Measurements from ENCODE around the gene POLG2.
"Not testable (repeated sequence)": the region's sequence is repeated elsewhere in the genome, so short reads cannot be mapped to it uniquely, and the experiment has no call there.

The POLG2 gene

GRCh38 chr17:64484380-64484779, 12.5 kb downstream of the POLG2 start:
- DNase-seq (ENCODE audit: low spot score) = no peak

- DNase-seq (ENCODE audit: low spot score) = no peak
These were observed 15.9 kb downstream of the POLG2 start for GRCh38 chr17:64480951-64481350.

DNA sequence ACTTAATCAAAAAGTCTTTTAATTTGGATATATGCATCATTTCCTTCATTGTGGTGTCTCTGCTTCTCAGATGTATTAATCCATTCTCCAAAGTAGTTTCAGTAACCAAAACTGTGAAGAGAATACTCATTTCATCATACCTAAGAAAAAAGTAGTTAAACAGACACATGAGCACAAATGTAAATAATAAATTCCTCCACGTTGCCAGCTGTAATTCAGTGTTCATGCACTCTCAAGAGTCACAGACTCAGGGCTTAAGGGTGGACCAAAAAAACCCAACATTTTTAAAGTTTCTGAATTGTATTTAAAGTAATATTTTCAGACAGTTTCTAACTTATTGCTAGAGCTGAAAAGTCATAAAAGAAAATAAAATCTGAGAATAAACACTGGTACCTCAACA, 19.0 kb downstream of the POLG2 start:
- no peak for DNase-seq (ENCODE audit: low spot score)

DNA sequence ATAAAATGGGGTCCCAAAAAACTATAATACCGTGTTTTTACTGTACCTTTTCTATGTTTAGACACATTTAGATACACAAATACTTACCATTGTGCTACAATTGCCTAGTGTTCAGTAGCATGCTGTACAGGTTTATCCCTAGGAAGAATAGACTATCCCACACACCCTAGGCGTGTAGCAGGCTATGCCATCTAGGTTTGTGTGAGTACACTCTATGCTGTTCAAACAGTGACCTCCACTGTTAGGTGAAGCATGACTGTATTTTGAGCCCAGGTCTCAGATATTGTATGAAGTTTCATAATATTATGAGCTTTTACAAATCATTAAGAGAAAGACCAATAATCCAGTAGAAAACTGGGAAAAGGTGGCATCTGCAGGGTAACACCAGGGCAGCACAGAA, 24.3 kb downstream of the POLG2 start:
- DNase-seq (ENCODE audit: low spot score) = no peak

DNA sequence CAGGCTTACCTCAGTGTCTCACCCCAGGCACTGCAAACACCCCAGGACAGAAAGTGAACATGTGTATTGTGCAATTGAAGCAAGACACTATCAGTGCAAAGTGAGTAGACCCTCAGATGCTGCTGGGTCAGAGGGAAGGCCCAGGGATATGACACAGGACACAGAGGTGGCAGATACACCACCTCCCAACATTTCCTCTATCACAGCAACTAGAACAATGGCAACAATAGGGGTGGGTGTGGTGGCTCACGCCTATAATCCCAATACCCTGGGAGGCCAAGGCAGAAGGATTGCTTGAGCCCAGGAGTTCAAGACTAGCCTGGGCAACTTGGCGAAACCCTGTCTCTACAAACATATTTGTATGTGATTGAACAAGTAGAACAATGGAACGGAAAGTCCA, 25.4 kb downstream of the POLG2 start:
- no peak for DNase-seq (ENCODE audit: low spot score)

GRCh38 chr17:64470625-64471024, 26.2 kb downstream of the POLG2 start:
- no peak for DNase-seq (ENCODE audit: low spot score)

DNA sequence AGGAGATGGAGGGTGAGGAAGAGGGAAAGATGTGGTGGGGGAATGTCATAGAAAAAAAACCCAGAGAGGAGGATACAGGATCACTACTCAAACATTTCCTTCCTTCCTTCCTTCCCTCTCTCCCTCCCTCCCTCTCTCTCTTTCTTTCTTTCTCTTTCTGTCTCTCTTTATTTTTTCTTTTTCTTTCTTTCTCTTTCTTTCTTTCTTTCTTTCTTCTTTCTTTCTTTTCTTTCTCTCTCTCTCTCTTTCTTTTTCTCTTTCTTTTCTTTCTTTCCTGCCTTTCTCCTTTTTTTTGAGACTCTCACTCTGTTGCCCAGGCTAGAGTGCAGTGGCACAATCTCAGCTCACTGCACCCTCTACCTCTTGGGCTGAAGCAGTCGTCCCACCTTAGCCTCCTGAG, 30.0 kb downstream of the POLG2 start:
- DNase-seq (ENCODE audit: low spot score) = not testable (repeated sequence)

GRCh38 chr17:64466019-64466735, 30.7 kb downstream of the POLG2 start:
- DNase-seq (ENCODE audit: low spot score) = no peak

DNA sequence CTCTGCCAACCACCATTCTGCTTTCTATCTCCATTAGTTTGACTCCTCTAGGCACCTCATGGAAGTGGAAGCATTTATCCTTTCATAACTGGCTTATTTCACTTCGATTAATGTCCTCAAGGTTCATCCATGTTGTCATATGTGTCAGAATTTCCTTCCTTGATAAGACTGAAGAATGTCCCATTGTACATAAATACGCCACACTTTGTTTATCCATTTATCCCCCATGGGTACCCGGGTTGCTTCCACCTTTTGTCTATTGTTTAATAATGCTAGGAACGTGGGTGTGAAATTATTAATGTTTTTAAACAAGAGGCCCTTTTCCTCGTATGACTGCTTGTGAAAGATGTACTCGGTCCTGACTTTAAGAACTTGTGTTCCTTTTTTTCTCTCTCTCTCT, 35.1 kb downstream of the POLG2 start:
- no peak for DNase-seq (ENCODE audit: low spot score)

GRCh38 chr17:64460955-64461354, 35.9 kb downstream of the POLG2 start:
- no peak for DNase-seq (ENCODE audit: low spot score)

- DNase-seq (ENCODE audit: low spot score) = not testable (repeated sequence)
These were observed 37.0 kb downstream of the POLG2 start for GRCh38 chr17:64459818-64460217.

DNA sequence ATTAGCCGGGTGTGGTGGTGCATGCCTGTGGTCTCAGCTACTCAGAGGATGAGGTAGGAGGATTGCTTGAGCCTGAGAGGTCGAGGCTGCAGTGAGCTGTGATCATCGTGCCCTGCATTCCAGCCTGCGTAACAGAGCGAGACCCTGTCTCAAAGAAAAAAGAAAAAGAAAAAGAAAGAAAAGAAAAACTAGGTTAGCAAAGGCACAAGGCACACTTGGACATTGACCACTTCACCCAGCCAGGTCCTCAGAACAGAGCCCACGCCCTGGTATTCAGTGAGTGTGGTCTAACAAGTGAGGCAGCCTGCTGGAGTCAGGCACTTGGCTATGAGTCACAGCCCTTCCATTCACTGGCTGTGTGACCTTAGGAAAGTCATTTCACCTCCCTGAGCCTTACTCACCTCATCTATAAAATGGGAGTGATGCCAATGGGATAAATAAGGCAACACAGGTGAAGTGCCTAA, 37.5 kb downstream of the POLG2 start:
- no peak for DNase-seq (ENCODE audit: low spot score)

- no peak for DNase-seq (ENCODE audit: low spot score)
These were observed 38.1 kb downstream of the POLG2 start for GRCh38 chr17:64458756-64459155.

DNA sequence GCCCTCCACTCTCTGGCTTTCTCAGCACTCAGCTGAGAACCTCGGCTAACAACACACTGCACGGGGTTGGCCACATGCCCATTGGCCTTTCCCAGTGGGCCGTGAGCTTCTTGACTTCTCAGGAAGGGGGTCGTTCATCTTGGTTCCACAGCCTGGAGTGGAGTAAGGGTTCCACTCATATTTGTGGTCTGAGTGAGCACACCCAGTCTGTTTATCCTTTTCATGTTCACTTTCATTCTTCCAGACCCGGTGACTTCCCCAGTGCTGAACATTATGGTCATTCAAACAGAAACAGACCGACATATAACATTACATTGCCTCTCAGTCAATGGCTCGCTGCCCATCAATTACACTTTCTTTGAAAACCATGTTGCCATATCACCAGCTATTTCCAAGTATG, 39.7 kb downstream of the POLG2 start:
- DNase-seq (ENCODE audit: low spot score) = no peak

- peak; percentile 13 for DNase-seq (ENCODE audit: low spot score)
These were observed 40.6 kb downstream of the POLG2 start for GRCh38 chr17:64455993-64456885.

GRCh38 chr17:64449545-64449944, 47.3 kb downstream of the POLG2 start:
- no peak for DNase-seq (ENCODE audit: low spot score)

- DNase-seq (ENCODE audit: low spot score) = no peak
These were observed 48.0 kb downstream of the POLG2 start, which contains the start of gene MILR1 for GRCh38 chr17:64448665-64449512. Gene MILR1, plus strand, starts transcription at chr17:64449115. Its CDS starts 54 bp downstream, at chr17:64449169.

- peak; percentile 69 for DNase-seq (ENCODE audit: low spot score)
These were observed 49.3 kb downstream of the POLG2 start for GRCh38 chr17:64447526-64447925.

GRCh38 chr17:64443086-64443760, 53.6 kb downstream of the POLG2 start:
- no peak for DNase-seq (ENCODE audit: low spot score)

DNA sequence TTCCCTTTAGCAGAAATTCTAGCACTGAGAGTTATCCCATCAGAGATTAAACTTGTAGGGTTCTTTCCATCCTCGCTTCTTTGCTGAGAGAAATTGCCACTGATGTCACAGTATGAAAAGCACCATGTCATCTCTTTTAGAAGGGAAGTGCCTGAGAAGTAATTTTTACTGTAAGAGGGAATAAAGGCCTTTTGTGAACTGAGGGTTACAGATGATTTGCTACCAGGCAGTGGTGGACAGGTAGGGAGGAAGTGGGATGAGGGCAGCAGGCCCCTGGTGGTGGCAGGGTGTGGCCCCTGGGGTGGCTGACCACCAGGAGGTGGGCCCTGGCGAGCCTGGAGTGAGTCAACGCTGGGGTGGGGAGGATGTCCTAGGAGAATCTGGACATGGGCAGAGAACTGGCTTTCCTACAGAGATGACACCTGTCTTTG, 54.3 kb downstream of the POLG2 start:
- DNase-seq (ENCODE audit: low spot score) = peak; percentile 17

GRCh38 chr17:64441772-64442540, 54.9 kb downstream of the POLG2 start:
- peak; percentile 46 for DNase-seq (ENCODE audit: low spot score)

Data from activated CD4-positive, alpha-beta T cell treated with anti-CD3 and anti-CD28 coated beads, Interleukin-2, Interleukin-4, amounts not matched to agents 100 ng/mL and 50 ng/mL, durations not matched to agents 16 hours and 8 hours (primary cell).